A549 treated with CORT108297 at 1 μM for 4 hours (cell line): ENCODE results near the gene MRPL33. TPM values are rescaled to one million over a fixed set of nuclear protein-coding genes. Genes with fewer than 3 reads are reported as not detected.

Source experiments
- total RNA-seq: library from RNA; stranded (reverse); fragments of 200-300 nt; extraction: Qiagen RNA extraction; gene quantifications from 5 replicates; pipeline ENCODE4 v1.2.3, GENCODE V29; 2022

Gene MRPL33
- 299 to 531 TPM (median 310 TPM) in 5 replicates for total RNA-seq

GRCh38 chr2:27771548-27772335 is at the start of gene MRPL33:
MRPL33 (plus strand) TSS chr2:27771719; CDS start chr2:27771778, 59 bp downstream.

Other genes with a start within 250 kb of the MRPL33 start
- gene ZNF512, start 188.7 kb upstream of the MRPL33 start, total RNA-seq: 16.3 to 21.7 TPM (median 18.8 TPM) in 5 replicates
- gene CCDC121, start 142.7 kb upstream of the MRPL33 start, total RNA-seq: 3.6 to 4.3 TPM (median 4.0 TPM) in 5 replicates
- 52.9 to 63.0 TPM (median 58.9 TPM) in 5 replicates for gene GPN1, start 142.7 kb upstream of the MRPL33 start, total RNA-seq
- 32.2 to 35.2 TPM (median 33.2 TPM) in 5 replicates for gene SUPT7L, start 108.1 kb upstream of the MRPL33 start, total RNA-seq
- 28.3 to 41.8 TPM (median 30.9 TPM) in 5 replicates for gene SLC4A1AP, start 107.8 kb upstream of the MRPL33 start, total RNA-seq
- gene RBKS, start 118.7 kb downstream of the MRPL33 start, total RNA-seq: 7.3 to 8.8 TPM (median 7.9 TPM) in 5 replicates
- gene BABAM2, start 119.0 kb downstream of the MRPL33 start, total RNA-seq: 42.9 to 47.8 TPM (median 46.8 TPM) in 5 replicates